HG03565 (cell line): ENCODE data around the gene DPH2.

Experiments used
- ATAC-seq: cut with Tn5 transposase; IDR thresholded peaks from one replicate; pipeline ENCODE4 v1.9.1; 2021; ENCODE audit warnings: mild to moderate bottlenecking, moderate library complexity; ENCODE audit not compliant: unreplicated experiment

DPH2 gene

DNA sequence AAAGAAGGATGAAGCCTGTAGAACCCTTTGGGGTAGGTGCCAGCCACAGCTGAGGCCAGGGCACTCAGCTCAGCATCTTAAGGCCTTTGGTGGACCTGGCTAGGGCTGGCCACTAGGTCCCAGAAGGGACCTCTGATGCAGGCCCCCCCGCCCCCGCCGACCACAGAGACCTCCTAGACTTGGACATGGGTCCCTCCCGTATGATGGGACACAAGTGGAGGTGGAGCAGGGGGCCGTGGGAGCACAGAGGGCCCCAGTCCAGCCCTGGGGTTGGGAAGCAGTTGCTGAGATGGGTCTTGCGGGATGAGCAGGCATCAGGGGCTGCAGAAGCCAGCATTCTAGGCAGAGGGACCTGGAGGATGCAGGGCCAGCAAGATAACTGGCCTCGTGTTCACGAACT lies 12.4 kb downstream of the DPH2 start:
- ATAC-seq = no peak

DNA sequence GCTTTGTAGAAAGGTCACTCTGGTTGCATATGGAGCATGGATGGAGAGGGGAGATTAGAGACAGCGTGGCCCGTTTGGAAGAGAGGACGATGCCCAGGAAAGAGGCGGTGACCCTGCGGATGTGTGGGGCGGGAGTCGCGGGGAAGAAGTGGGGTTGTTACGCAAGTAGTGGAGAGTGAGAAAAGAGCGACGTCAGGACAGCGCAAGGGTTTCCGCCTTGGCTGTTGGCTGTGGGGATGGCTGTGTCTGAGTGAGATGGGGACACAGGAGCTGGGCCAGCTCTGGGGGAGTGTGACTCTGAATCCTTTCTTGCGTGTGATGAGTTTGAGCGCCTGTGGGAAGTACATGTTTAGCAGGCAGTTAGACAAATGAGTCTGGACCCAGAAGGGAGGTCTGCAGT lies 13.0 kb downstream of the DPH2 start:
- no peak for ATAC-seq

DNA sequence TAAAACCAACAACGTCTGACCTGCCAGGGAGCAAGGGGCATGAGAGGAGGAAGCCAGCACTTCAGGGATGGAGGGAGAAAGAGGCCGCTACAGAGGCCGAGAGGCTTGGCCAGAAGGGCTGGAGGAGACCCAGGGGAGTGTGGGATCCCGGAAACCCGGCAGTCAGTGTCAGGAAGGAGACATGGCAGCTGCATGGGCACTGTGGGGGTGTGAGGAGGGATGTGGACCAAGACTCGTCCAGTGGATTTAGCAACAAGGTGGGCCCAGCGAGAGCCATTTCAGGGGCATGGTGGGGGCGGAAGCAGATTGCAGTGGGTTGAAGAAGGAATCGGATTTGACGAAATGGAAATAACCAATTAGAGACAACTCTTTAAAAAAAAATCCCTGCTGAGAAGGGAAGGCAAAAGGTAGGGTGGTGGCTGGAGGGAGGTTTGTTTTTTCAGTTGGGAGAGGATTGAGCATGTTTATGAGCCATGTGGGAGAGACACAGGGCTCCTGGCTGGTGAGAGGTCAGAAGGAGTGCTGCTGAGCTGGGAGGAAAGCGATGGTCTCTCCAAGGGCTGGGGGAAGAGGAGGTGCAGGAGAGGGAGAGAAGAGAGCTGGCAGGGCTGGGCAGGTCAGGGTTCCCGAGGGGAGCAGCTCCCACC lies 13.6 kb downstream of the DPH2 start:
- ATAC-seq = no peak

DNA sequence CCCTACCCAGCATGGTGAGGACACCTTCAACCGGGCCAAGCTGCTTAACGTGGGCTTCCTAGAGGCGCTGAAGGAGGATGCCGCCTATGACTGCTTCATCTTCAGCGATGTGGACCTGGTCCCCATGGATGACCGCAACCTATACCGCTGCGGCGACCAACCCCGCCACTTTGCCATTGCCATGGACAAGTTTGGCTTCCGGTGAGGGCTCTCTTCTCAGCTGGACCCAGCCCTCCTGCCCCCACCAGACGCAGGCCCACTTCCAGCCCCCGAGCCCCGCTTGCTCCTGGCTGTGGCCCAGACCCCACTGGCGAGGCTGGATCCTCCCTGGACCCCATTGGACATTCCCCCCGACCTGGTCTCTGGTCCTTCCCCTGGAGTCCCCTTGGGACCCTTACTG lies 15.0 kb downstream of the DPH2 start:
- ATAC-seq = no peak

DNA sequence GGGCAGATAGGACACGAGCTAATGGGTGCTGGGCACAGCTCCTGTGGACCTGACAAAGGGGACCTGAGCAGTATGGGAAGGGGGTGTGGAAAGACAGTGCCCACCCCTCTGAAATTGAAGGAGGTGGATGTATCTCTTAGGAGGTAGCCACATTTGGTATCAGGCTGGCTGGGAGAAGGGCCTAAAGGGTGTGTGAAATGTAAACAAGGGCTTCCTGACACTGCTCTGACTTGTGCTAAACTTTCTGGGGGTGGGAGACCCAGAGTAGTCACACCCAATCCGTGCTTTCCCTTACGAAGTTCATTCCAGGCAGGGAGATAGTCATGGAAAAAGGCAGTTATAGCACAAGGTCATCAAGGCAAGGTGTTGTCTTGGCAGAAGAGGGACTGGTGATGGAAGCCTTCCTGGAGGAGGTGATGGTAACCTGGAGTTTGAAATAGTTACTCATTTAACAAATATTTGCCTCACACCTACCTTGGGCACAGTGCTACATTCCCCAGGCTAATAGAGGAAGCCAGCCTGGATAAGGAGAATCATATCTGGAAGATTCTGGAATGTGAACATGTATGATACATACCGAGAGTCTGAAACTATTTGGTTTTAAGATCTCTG lies 16.3 kb downstream of the DPH2 start:
- ATAC-seq = no peak

DNA sequence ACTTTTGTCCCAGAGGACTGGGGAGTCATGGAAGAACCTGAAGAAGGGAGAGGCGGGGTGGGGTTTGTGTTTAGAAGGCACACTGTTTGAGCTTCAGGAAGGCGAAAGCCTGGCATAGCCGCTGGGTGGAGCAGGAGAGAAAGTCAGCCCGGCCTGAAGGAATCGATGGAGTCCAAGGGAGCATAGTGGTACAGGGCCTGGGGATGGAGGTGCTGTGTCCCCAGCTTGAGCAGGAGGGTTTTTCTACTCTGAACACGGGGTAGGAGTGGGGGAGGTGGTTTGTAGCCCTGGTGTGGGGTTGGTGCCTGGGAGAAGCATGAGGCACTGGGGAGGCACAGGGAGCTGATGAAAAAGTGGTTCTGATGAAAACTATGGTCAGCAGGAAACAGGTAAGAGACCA lies 16.9 kb downstream of the DPH2 start:
- ATAC-seq = no peak

DNA sequence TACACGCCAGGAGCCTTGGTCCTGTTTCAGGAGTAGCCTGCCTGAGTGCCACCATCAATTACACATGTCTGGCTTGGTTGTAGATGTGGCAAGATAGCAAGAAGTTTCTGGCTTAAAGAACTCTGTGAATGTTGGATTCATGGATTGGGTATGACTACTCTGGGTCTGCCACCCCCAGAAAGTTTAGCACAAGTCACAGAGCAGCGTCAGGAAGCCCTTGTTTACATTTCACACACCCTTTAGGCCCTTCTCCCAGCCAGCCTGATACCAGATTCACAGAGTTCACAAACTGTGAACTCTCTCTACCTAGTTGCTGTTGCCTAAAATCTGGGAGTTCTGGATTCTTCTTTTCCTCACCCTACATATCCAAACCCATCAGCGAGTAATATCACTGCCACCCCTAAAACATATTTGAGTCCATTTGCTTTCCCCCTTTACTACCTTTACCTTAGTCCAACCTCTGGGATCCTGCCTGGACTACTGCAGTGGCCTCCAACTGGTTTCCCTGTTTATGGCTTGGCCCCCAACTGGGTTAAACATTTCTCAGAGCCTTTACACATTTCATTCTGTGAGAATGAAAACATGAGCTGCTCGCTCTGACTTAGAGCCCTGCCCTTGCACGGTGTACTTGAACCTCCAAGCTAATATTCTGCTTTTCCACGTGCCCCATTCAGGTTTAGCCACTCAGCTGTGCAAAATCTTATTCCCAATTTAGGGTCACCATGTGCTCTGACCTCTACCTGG lies 17.5 kb downstream of the DPH2 start:
- ATAC-seq = no peak

DNA sequence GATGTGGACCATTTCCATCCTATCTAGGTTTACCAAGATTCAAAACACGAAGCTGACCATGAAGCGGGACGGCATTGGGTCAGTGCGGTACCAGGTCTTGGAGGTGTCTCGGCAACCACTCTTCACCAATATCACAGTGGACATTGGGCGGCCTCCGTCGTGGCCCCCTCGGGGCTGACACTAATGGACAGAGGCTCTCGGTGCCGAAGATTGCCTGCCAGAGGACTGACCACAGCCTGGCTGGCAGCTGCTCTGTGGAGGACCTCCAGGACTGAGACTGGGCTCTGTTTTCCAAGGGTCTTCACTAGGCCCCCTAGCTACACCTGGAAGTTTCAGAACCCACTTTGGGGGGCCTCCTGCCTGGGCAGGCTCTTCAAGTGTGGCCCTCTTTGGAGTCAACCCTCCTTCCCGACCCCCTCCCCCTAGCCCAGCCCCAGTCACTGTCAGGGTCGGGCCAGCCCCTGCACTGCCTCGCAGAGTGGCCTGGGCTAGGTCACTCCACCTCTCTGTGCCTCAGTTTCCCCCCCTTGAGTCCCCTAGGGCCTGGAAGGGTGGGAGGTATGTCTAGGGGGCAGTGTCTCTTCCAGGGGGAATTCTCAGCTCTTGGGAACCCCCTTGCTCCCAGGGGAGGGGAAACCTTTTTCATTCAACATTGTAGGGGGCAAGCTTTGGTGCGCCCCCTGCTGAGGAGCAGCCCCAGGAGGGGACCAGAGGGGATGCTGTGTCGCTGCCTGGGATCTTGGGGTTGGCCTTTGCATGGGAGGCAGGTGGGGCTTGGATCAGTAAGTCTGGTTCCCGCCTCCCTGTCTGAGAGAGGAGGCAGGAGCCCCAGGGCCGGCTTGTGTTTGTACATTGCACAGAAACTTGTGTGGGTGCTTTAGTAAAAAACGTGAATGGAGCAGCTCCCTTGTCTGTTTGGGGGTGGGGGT lies 20.7 kb downstream of the DPH2 start:
- ATAC-seq = no peak

DNA sequence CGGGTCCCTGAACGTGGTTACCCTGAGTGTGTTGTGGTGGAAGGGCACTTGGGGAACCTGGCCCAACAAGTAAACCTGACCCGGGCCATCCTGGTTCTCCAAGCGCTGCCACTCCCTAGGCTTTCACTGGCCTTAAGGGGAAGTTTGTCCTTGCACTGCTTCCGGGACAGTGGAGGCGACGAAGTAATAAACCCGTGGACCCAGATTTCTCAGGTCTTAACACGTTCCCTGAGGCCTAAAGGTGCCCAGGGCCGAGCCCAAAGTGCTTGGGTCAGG lies 21.3 kb downstream of the DPH2 start:
- ATAC-seq = no peak

DNA sequence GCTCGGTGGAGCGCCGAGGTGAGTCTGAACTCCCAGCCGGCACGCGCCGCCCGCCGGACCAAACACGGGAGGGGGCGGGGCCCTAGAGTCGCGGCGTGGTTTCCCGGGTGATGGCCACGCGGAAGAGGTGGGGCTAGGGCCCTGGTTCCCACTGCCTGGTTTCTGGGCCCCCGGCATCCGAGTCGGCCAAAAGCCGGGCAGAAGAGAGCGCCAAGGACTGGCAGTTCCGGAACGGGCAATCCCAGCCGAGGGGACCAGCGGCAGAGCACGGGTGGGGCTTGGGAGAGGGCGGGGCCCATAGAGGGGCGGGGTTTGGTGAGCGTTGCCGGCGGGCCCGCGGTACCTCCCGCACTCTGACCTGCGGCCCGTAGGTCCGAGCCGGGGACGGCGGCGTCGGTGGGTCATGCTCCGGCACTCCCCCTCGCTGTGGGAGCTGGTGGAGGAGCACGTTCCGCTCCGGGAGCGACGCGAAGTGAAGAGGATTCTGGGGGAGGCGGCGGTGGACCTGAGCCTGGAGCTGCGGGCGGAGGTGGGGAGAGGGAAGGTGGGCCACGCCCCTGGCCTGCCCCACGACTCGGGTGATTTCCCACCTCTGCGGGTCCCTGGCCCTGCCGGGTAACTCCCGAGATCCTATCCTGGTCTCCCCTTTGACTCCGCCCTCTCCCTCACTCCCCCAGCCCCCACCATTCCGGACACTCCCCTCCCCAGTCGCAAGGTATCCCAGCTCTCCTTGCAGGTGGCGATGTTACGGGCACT lies 21.8 kb downstream of the DPH2 start, which contains the start of gene CCDC24:
TSS of gene CCDC24 (plus strand) at position 124 of the 756 bp plus-strand sequence. CDS start at position 404, 280 bp downstream.
- no peak for ATAC-seq

DNA sequence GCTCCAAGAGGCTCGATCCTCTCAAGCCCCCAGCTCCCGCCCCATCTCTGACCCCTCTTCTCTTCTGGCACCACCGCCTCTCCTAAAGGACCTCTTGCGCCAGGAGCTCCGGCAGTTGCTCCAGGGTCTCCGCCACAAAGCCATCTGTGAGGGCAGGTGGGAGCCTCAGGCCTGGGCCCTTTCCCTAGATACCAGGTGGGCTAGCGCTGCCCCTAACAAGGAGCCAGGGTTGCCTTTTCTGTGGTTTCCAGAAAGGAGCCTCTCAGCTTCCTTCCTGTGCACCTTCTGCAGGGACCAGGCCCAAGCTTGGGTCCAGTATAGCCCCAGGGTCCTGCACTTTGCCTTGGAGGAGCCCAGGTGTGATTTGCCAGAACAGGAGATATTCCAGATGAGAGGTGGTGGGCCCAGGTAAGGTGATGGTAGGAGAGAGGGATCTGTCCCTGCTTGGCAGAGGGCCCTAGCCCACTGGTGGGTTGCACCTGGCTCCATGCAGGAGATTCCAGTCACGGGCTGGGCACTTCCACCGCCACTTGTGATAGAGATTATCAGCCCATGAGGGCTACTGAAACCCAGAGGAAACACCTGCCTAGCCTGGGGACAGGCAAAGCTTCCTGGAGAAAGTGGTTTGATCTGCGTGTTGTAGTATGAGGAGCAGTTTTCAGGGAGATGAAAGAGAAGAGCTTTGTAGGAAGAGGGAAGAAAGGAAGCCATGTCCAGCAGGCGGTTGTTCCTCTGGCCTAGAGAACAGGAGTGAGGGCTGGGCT lies 22.6 kb downstream of the DPH2 start:
- no peak for ATAC-seq

DNA sequence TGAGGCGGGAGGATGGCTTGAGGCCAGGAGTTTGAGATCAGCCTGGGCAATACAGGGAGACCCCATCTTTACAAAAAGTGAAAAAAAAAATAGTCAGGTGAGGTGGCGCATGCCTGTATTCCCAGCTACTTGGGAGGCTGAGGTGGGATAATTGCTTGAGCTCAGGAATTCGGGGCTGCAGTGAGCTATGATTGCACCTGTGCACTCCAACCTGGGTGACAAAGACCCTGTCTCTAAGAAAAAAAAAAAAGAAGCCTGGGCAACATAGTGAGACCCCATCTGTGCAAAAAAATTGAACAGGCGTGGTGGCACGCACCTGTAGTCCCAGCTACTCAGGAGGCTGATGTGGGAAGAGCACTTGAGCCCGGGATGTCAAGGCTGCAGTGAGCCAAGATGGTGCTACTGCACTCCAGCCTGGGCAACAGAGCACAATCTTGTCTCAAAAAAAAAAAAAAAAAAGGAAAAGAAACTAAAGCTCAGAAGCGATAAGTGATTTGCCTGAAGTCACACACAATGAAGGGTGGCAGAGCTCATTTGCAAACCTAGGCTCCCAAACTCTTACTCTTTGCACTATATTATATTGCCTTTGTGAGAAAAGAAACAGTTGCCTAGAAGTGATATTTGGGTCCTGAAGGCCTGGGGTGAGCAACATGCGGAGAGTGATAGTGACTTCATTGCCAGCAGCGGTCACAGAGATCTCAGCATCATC lies 23.6 kb downstream of the DPH2 start:
- no peak for ATAC-seq

DNA sequence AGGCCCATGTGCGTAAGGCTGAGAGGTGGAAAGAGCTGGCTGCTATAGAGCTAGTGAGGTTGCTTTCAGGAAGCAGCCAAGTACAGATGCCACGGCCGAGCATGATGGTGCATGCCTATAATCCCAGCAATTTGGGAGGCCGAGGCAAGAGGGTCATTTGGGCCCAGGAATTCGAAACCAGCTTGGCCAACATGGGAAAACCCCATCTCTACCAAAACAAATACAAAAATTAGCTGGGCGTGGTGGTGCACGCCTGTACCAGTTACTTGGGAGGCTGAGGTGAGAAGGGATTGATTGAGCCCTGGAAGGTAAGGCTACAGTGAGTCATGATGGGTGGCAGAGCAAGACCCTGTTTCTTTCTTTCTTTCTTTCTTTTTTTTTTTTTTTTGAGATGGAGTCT lies 24.3 kb downstream of the DPH2 start:
- no peak for ATAC-seq

DNA sequence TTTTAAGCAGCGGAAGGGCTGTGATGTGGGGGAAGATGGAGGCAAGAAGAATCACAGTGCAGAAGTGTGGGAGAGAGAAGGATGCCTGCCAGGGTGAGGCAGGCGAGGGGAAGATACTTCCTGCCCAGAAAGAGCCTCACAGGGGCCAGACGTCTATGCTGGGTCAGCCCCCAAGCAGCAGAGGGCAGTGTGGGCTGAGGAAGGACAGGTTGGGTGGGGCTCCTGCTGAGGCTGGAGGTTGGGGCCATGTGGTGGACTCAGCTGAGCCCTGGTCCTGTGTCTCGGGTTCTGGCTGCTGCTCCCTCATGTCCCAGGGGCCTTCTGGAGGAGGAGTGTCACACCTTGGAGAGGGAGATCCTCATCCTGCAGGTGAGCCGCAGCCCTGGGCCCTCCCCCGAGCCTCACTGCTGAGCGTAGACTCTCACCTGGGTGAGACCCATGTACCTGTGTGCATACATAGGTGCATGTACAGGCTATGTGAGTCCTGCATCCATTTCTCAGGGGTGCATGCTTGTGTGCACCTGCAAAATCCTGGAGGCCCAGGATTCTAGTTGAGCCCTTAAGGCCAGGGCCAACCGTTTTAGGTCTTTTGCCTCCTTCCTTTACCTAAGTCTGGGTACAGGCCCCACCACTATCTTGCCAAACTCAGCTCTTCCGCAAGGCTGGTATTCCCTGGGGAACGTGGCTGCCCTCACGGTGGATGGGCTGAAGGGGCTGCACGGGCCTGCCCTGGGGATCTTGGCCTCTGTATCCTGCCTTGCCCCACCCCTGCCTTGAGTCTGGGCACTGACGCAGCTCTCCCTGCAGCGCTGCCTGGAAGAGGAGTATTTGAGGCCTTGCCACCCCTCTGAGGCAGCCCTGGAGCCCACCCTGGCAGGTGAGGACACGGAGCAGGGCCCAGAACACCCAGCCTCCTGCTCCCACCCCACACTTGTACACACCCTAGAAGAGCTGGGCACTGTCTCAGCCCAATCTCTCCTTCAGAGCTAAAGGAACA lies 25.3 kb downstream of the DPH2 start:
- no peak for ATAC-seq

DNA sequence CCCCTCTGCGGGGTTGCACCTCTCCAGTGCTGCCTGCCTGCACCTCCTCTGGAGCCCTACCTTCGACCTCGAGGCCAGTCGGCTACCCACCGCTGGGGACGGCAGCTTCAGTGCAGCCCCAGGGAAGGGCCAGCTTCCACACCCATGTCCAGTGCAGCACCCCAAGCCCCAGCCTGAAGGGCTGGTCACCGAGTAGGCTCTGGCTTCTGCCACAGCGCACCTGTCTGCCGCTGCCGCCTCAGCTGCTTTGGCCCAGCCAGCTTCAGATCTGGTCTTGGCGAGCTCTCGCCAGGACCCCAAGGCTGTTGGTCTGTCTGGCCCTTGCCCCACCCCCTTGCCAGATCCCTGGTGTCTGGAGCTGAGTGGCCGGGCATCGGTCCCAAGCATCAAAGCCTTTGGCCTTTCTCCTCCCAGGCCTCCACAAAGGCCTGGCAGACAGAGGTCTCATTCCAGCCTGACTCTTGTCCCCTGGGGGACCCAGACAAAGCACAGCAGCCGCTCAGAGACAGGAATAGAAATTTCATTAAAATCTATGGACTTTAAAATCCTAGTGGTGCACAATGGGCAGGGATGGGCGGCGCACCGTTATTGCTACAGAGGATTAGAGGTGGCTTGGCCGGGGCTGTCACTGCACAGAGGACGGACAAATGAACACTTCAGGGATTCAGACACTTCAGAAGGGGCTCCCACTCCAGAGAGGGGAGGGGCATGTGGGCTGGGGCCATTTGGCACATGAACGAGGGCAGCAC lies 26.3 kb downstream of the DPH2 start:
- no peak for ATAC-seq

DNA sequence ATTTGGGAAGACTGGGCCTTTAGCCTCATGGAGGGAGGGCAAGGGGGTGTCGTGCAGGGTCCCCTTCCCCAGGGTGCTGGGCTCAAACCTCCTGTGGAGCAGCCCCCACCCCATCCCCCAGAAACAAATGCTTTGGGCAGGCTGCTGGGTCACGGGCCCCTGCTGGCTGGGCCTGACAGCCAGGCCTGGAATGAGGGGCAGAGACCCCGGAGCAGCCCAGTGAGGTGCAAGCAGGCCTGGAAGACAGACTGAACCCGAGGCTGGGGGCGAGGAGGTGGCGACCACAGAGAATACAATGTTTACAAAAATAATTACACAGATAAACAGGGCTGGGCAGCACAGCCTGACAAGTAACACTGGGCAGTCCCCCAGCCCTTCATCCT lies 26.9 kb downstream of the DPH2 start:
- ATAC-seq = no peak

DNA sequence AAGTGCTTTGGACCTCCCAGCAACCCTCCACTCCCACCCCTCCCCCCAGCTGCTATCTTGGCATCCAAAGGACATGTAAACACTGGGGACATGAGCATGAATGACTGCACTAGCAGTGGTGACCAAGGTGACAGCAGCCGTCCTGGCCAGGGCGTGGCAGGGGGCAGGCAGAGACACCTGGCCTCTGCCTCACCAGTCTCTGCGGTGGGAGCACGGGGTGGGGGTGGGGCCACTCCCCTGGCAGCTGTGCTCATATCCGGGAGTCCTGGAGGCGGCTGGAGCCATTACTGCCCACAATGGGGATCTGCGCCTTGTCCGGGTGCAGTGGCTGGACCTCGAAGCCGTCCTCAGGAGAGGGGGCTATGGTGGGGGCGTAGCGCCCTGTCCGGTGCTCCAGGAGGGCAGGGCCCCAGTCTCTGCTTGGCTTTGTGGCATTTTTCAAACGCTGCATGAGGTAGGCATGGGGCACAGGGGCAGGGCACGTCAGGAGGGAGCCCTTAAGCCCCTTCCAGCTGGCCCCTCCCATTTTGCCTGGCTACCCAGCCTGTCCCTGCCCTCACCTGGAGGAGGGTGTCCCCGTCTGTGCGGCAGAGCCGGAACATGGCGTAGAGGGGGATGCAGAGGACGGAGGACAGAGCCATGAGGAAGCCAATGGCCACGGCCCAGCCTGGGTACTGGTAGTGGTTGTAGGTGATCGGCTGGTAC lies 27.6 kb downstream of the DPH2 start:
- no peak for ATAC-seq
